ENCODE measurements around the gene CRISPLD2.

CRISPLD2 gene

DNA sequence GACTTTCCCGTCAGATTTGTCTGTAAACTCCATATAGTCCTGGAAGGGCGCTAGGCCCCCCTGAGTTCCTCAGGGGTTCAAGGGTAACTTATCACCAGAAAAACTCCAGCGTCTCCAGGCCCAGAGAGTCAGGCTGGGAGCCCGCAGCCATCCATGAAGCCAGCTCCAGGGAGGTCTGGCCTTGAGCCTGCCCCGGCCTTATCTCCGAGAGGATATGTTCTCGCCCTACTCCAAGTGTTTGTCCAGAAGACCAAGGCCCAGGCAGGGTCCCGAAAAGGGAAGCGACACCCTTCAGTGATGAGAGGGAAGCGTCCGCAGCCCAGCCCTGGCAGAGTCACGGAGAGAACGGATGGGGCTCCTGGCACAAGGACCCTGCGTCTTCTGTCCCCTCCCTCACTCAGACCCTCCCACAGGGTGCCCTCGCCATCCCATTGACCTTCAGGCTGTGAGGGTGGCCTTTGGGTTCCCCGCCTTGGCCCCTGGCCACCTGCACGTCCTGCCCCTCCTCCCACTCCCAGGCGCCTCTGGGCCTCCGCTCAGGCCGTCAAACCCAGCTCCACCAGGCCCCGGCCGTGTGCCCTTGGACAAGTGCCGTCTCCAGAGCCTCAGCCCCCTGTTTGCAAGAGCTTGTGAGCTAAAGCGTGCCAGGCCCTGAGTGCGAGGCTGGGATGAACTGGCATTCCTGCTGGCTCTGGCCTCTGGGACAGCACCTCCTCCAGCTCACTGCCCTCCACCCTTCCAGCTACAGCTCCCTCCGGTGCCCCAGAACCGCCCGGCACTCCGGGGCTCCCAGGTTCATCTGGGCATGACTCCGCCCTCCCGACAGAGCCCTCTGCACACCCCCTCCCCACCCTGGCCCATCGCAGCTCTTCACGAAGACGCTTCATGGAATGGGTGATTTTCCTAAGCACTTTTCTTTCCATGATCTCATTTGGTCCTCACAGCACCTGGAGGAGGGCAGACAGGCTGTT lies 108.1 kb downstream of the CRISPLD2 start:
- TF ChIP-seq NFIC (IDR thresholded peaks at IDR 0.05): no peak
- TF ChIP-seq EP300 (IDR thresholded peaks at IDR 0.05; ENCODE audit: borderline replicate concordance): no peak

DNA sequence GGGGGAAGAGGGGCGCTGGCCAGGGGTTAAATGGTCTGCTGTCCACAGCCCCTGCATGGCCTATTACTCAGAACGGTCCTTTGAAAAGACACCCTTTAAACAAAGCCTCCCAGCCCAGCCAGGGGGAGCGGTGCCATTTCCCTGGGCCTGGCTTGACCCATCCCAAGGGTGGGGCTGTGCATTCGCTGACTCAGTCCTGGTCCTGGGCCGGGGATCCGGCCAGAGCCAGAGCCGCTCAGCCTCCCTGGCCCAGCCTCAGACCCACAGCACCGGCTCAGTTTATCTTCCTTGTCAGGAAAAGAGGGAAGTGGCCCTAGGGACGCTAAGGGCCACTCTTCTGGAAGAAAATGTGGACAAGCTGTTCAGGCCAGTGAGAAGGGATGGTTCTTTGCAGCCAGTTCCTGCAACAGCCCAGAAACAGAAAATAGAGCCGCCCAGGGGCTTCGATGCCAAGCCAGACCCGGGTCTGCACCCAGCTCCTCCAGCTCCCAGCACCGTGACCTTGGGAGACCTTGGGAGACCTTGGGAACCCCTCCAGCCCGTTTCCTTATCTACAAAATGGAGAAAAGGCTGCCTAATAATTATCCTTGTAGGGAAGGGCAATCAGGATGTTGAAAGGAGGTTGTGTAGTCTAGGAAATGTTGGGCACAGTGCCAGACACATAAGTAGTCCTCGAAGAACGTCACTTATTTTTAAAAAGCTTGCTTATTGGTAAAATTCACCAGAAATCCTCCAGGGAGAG lies 109.1 kb downstream of the CRISPLD2 start:
- TF ChIP-seq, protein P1, sequence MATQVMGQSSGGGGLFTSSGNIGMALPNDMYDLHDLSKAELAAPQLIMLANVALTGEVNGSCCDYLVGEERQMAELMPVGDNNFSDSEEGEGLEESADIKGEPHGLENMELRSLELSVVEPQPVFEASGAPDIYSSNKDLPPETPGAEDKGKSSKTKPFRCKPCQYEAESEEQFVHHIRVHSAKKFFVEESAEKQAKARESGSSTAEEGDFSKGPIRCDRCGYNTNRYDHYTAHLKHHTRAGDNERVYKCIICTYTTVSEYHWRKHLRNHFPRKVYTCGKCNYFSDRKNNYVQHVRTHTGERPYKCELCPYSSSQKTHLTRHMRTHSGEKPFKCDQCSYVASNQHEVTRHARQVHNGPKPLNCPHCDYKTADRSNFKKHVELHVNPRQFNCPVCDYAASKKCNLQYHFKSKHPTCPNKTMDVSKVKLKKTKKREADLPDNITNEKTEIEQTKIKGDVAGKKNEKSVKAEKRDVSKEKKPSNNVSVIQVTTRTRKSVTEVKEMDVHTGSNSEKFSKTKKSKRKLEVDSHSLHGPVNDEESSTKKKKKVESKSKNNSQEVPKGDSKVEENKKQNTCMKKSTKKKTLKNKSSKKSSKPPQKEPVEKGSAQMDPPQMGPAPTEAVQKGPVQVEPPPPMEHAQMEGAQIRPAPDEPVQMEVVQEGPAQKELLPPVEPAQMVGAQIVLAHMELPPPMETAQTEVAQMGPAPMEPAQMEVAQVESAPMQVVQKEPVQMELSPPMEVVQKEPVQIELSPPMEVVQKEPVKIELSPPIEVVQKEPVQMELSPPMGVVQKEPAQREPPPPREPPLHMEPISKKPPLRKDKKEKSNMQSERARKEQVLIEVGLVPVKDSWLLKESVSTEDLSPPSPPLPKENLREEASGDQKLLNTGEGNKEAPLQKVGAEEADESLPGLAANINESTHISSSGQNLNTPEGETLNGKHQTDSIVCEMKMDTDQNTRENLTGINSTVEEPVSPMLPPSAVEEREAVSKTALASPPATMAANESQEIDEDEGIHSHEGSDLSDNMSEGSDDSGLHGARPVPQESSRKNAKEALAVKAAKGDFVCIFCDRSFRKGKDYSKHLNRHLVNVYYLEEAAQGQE (IDR thresholded peaks at IDR 0.05; ENCODE audit: low read depth): no peak
- TF ChIP-seq ZBTB7A (IDR thresholded peaks at IDR 0.05; ENCODE audit: low read depth) (no peak), YY1 (IDR thresholded peaks at IDR 0.05; ENCODE audit: low read depth) (no peak), TCF12 (IDR thresholded peaks at IDR 0.05; ENCODE audit: low read depth) (no peak), TAF1 (IDR thresholded peaks at IDR 0.05; ENCODE audit: low read depth) (no peak), RAD21 (IDR thresholded peaks at IDR 0.05; ENCODE audit: low read depth) (no peak), CREB1 (IDR thresholded peaks at IDR 0.05; ENCODE audit: low read depth) (no peak), CEBPB (IDR thresholded peaks at IDR 0.05) (no peak), NFIC (IDR thresholded peaks at IDR 0.05) (no peak)
- TF ChIP-seq, protein P2, sequence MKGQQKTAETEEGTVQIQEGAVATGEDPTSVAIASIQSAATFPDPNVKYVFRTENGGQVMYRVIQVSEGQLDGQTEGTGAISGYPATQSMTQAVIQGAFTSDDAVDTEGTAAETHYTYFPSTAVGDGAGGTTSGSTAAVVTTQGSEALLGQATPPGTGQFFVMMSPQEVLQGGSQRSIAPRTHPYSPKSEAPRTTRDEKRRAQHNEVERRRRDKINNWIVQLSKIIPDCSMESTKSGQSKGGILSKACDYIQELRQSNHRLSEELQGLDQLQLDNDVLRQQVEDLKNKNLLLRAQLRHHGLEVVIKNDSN (IDR thresholded peaks at IDR 0.05): no peak

DNA sequence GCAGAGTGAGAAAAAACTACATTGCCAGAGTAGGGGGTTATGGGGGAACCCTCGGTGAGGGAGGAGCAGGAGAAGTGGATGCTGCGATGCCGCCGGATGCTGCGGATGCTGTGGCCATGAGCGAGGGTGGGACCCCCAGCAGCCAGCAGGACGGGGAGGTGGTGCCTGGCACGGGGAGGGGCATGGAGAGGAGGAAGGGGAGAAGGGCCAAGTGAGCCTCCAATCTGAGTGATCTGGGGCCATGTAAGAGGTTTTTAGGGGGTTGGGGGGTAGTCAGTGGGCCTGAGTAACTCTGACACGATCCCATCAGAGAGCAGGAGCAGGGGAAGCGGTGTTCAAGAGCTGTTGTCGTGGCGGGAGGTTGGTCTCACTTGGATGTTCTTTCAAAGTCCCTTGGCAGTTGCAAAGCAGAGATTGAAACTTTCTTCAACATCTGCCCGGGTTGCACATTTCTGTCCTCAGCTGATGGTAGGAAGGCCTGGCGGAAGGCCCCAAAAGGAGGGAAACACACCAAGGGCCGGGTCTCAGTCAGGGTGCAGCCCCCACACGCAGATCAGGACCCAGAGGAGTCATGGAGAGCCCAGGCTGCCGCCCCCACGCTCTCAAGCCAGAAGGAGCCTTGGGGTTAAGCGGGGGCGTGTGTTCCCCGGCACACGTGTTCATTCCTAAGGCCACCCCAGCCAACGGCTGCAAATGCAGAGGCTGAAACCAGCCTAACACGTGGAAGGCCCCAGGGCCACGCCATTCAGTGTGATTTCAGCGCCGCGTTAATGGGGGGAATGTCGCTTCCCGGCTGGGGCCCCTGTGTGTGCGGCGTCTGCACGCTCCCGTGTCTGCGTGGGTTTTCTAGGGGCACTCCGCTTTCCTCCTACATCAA lies 109.9 kb downstream of the CRISPLD2 start:
- no peak for TF ChIP-seq TAF1 (IDR thresholded peaks at IDR 0.05; ENCODE audit: low read depth)
- TF ChIP-seq, protein P2 (IDR thresholded peaks at IDR 0.05): peak; percentile 31; the same call in 1 of the 2 replicates

DNA sequence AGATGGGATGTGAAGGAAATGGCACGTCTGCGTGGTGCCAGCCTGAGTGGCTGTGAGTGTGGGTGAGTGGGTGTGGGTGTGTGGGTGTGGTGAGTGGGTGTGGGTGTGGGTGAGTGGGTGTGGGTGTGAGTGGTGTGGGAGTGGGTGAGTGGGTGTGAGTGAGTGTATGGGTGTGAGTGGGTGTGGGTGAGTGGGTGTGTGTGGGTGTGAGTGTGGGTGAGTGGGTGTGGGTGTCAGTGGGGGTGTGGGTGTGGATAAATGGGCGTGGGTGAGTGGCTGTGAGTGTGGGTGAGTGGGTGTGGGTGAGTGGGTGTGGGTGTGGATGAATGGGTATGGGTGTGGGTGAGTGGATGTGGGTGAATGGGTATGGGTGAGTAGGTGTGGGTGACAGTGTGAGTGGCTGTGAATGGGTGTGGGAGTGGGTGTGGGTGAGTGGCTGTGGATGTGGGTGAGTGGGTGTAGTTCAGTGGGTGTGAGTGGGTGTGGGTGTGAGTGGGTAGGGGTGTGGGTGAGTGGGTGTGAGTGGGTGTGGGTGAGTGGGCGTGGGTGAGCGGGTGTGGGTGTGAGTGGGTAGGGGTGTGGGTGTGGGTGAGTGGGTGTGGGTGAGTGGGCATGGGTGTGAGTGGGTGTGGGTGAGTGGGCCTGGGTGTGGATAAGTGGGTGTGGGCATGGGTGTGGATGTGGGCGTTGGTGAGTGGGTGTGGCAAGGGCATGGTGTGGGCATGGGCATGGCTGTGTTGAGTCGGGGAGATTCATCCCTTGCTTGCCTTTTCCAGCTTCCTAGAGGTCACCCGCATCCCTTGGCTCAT lies 110.7 kb downstream of the CRISPLD2 start:
- TF ChIP-seq EP300 (IDR thresholded peaks at IDR 0.05; ENCODE audit: borderline replicate concordance): no peak
- TF ChIP-seq TEAD4 (IDR thresholded peaks at IDR 0.05): no peak
- TF ChIP-seq CREB1 (IDR thresholded peaks at IDR 0.05; ENCODE audit: low read depth): no peak

DNA sequence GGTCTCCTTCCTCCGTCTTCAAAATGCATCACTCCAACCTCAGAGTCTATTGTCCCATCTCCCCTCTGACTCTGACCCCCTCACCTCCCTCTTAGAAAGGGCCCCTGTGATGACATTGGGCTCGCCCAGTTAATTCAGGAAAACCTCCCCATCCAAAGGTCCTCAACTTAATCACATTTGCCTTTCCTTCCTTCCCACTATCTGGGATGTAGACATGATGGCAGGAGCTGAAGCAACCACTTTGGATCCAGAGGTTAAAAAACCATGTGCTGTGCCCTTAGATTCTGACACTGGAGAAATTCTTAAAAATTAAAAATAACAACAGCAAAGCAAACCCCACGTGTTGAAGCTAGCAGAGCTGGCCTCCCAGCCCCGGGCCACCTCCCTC lies 111.3 kb downstream of the CRISPLD2 start:
- TF ChIP-seq ZBTB7A (IDR thresholded peaks at IDR 0.05; ENCODE audit: low read depth): no peak
- no peak for TF ChIP-seq CEBPB (IDR thresholded peaks at IDR 0.05)
- no peak for TF ChIP-seq NFIC (IDR thresholded peaks at IDR 0.05)
- TF ChIP-seq TEAD4 (IDR thresholded peaks at IDR 0.05): no peak

DNA sequence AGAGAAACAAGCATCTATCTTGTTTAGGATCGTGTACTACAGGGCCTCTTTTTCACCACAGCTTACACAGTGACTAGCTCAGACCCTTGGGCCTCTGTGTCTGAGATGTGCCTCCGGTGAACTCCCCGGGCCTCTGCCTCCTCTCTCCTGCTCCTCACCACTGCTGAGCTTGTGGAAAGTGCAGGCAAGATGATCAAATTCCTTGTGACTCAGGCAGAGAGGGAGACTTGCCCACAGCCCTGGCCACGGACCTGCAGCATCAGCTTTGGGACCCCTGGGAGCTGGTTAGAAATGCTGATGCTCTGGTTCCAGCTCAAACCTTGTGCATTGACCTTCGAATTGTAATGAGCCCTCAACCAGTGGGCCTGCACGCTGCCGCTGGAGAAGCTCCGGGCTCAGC lies 111.7 kb downstream of the CRISPLD2 start:
- TF ChIP-seq, protein P3, sequence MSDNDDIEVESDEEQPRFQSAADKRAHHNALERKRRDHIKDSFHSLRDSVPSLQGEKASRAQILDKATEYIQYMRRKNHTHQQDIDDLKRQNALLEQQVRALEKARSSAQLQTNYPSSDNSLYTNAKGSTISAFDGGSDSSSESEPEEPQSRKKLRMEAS (IDR thresholded peaks at IDR 0.05): no peak
- TF ChIP-seq CEBPB (IDR thresholded peaks at IDR 0.05): no peak
- TF ChIP-seq CREB1 (IDR thresholded peaks at IDR 0.05; ENCODE audit: low read depth): no peak
- TF ChIP-seq TEAD4 (IDR thresholded peaks at IDR 0.05): no peak
- TF ChIP-seq, protein P2 (IDR thresholded peaks at IDR 0.05): no peak
- no peak for TF ChIP-seq TCF12 (IDR thresholded peaks at IDR 0.05; ENCODE audit: low read depth)
- TF ChIP-seq EP300 (IDR thresholded peaks at IDR 0.05; ENCODE audit: borderline replicate concordance): no peak

DNA sequence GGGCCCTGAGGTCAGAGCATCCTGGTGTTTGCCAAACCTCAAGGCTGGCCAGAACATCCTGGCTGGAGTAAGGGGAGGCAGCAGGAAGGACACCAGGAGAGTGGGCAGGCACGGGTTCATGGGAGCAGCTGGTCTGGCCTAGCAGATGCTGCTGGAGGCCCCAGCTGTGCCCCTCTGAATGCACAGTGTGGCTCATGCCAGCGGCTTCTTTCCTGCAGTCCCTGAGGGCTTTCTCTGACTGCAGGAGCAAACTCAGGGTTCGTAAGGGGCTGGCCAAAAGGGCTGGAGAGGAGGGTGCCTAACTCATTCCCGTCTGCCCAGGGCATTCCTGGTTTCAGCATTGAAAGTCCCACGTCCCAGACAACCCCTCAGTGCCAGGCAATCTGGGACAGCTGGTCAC lies 112.9 kb downstream of the CRISPLD2 start:
- TF ChIP-seq, protein P1 (IDR thresholded peaks at IDR 0.05; ENCODE audit: low read depth): no peak
- TF ChIP-seq CEBPB (IDR thresholded peaks at IDR 0.05): no peak
- TF ChIP-seq, protein P3 (IDR thresholded peaks at IDR 0.05): no peak
- TF ChIP-seq NFIC (IDR thresholded peaks at IDR 0.05): no peak
- TF ChIP-seq, protein P2 (IDR thresholded peaks at IDR 0.05): no peak
- no peak for TF ChIP-seq YY1 (IDR thresholded peaks at IDR 0.05; ENCODE audit: low read depth)
- no peak for TF ChIP-seq TCF12 (IDR thresholded peaks at IDR 0.05; ENCODE audit: low read depth)
- TF ChIP-seq TAF1 (IDR thresholded peaks at IDR 0.05; ENCODE audit: low read depth): no peak
- no peak for TF ChIP-seq EP300 (IDR thresholded peaks at IDR 0.05; ENCODE audit: borderline replicate concordance)
- no peak for TF ChIP-seq FOXM1 (IDR thresholded peaks at IDR 0.05; ENCODE audit: borderline replicate concordance, low read depth)
- no peak for TF ChIP-seq TEAD4 (IDR thresholded peaks at IDR 0.05)
- no peak for TF ChIP-seq EGR1 (IDR thresholded peaks at IDR 0.05)
- no peak for TF ChIP-seq CREB1 (IDR thresholded peaks at IDR 0.05; ENCODE audit: low read depth)
- no peak for TF ChIP-seq ZBTB7A (IDR thresholded peaks at IDR 0.05; ENCODE audit: low read depth)
- TF ChIP-seq RAD21 (IDR thresholded peaks at IDR 0.05; ENCODE audit: low read depth): no peak

All from Ishikawa (cell line).